ENCODE results near the gene MUTYH.
A peak's percentile ranks its signal among the peaks of the same experiment; 100 is the strongest.

Gene MUTYH

DNA sequence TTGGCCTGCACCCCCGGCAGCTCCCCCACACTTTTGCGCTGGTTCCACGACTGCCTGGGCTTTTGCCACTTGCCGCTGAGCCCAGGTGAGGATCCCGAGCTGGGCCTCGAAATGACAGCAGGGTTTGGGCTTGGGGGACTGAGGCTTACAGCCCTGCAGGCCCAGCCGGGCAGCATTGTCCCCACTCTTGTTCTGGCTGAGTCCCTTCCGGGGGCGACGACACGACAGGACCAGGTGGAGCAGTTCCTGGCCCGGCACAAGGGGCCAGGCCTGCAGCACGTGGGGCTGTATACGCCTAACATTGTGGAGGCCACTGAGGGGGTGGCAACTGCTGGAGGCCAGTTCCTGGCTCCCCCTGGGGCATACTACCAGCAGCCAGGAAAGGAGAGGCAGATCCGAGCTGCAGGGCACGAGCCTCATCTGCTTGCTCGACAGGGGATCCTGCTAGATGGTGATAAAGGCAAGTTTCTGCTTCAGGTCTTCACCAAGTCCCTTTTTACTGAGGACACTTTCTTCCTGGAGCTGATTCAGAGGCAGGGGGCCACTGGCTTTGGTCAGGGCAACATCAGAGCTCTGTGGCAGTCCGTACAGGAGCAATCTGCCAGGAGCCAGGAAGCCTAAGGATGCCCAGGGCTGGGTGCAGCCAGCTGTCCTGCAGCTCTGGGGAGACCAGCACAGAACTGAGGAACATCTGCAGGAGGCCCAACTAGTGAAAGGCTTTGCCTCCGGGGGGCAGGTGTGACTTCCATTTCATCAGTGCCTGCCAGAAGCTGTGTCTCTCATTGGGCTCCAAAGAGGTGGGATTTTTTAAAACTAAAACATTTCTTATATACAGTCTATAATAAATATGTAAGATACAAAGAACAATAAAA, 12.4 kb downstream of the MUTYH start:
- ChIA-PET CTCF (interaction anchor here (0.8 to 5.4 kb wide), 10 partner anchors 11 to 313 kb away, joined by 3 to 32 read pairs (median 6); partner anchors contain the start of genes MUTYH and TOE1), POLR2A (interaction anchor here (0.6 to 2.1 kb wide), 3 partner anchors 12 to 112 kb away, joined by 3 to 11 read pairs (median 8); partner anchors contain the start of genes MUTYH and TOE1)
- TF ChIP-seq, protein P1, sequence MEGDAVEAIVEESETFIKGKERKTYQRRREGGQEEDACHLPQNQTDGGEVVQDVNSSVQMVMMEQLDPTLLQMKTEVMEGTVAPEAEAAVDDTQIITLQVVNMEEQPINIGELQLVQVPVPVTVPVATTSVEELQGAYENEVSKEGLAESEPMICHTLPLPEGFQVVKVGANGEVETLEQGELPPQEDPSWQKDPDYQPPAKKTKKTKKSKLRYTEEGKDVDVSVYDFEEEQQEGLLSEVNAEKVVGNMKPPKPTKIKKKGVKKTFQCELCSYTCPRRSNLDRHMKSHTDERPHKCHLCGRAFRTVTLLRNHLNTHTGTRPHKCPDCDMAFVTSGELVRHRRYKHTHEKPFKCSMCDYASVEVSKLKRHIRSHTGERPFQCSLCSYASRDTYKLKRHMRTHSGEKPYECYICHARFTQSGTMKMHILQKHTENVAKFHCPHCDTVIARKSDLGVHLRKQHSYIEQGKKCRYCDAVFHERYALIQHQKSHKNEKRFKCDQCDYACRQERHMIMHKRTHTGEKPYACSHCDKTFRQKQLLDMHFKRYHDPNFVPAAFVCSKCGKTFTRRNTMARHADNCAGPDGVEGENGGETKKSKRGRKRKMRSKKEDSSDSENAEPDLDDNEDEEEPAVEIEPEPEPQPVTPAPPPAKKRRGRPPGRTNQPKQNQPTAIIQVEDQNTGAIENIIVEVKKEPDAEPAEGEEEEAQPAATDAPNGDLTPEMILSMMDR (IDR thresholded peaks at IDR 0.05; ENCODE audit: control extremely low read depth, extremely low read depth, low read depth, missing control alignments) = no peak
- peak; percentile 43 for DNase-seq (ENCODE audit: extremely low spot score)

DNA sequence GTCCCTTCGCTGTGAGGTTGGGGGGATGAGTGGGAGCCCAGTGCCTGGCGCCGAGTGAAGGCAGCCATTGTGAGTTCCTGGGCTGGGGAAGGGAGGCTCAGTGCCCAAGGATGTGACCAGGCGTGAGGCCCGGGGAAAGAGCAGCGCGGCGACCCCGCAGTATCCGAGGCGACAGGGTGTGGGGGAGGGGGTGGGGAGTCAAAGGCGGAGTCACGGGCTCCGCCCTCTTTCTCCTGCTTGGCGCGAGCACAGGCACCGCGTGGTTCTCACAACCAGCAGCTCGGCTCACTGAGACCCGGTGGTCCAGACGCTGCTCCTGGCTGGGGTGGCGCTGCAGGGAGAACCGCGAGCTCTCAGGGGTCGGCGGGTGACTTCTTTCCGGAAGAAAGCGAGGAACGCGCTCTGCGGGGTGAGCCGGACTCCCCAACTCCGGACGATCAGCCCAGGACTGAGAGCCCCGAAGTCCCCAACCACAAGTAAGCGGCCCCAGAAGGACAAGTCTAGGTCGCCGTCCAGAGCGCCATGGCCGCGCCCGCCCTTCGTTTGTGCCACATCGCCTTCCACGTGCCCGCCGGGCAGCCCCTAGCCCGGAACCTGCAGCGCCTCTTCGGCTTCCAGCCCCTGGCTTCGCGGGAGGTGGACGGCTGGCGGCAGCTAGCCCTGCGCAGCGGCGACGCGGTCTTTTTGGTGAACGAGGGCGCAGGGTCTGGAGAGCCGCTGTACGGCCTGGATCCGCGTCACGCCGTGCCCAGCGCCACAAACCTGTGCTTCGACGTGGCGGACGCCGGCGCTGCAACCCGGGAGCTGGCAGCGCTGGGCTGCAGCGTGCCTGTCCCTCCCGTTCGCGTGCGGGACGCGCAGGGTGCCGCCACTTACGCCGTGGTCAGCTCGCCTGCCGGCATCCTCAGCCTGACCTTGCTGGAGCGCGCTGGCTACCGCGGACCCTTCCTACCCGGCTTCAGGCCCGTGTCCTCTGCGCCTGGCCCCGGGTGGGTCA, 13.3 kb downstream of the MUTYH start, which contains the start of gene HPDL:
TSS of gene HPDL (plus strand) at position 269 of the 997 bp plus-strand sequence. CDS start at position 523, 254 bp downstream.
- CTCF ChIA-PET = interaction anchor here (1.1 to 5.4 kb wide), 11 partner anchors 10 to 313 kb away, joined by 3 to 32 read pairs (median 4); partner anchors contain the start of genes MUTYH and TOE1
- POLR2A ChIA-PET = interaction anchor here (0.6 to 1.5 kb wide), 4 partner anchors 11 to 113 kb away, joined by 3 to 8 read pairs (median 4); partner anchors contain the start of genes MUTYH and TOE1

DNA sequence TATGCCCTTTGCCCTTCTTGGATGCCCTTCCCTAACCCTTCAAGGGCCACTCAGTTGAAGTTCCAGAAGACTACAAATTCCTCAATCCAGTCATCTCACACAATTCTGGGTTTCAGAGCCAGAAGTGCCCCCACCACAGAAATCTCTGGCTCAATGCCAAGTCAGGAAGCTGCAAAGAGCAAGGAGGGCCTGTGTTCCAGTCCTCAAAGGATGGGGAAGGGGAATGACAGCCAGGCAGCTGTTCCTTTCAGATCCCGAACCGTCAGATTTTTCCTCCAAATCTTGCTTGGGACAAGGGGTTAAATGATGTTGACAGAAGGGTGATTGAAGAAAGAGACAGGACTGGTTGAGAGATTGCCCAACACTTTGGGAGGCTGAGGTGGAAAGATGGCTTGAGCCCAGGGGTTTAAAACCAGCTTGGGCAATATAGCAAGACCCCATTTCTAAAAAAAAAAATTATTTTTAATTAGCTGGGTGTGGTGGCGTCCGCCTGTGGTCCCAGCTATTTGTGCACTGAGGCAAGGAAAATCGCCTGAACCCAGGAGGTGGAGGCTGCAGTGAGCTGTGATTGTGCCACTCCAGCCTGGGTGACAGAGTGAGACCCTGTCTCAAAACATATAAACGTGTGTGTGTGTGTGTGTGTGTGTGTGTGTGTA, 14.3 kb downstream of the MUTYH start:
- POLR2A ChIA-PET = interaction anchor here (1.1 to 1.5 kb wide), 2 partner anchors 14 to 22 kb away, joined by 5 to 8 read pairs; partner anchors contain the start of genes MUTYH and TOE1
- peak; percentile 14 for DNase-seq (ENCODE audit: extremely low spot score)

More for the DNA sequence above, 13.3 kb downstream of the MUTYH start, which contains the start of gene HPDL:
- peak; percentile 83 for DNase-seq (ENCODE audit: extremely low spot score)
- TF ChIP-seq, protein P1 (IDR thresholded peaks at IDR 0.05; ENCODE audit: control extremely low read depth, extremely low read depth, low read depth, missing control alignments) = no peak

DNA sequence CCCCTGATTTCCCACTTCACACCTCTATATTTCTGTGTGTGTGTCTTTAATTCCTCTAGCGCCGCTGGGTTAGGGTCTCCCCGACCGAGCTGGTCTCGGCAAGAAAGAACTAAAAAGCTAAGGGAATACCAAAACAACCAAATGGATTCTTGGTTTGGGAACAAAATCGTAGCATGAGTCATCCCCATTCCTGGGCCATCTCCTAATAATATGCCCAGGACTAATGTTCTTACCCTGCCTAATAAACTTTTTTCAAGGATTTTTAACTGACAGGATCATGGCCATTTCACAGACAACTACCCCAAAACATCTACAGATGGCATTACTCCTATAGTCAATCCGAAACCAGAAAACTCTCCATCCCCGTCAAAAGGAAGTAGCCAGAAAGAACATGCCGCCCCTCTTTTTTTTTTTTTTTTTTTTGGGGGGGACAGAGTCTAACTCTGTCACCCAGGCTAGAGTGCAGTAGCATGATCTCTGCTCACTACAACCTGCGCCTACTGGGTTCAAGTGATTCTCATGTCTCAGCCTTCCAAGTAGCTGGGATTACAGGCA, 17.7 kb downstream of the MUTYH start:
- DNase-seq (ENCODE audit: extremely low spot score) = peak; percentile 6
- ChIA-PET CTCF (interaction anchor here (1.0 kb wide), 1 partner anchor 19 kb away, joined by 3 read pairs; no protein-coding TSS in a partner anchor), POLR2A (interaction anchor here (0.7 kb wide), 1 partner anchor 51 kb away, joined by 7 read pairs; no protein-coding TSS in a partner anchor)
- TF ChIP-seq, protein P1 (IDR thresholded peaks at IDR 0.05; ENCODE audit: control extremely low read depth, extremely low read depth, low read depth, missing control alignments) = no peak

More for the DNA sequence above, 14.3 kb downstream of the MUTYH start:
- TF ChIP-seq, protein P1 (IDR thresholded peaks at IDR 0.05; ENCODE audit: control extremely low read depth, extremely low read depth, low read depth, missing control alignments) = no peak
- CTCF ChIA-PET = interaction anchor here (1.1 to 5.4 kb wide), 10 partner anchors 9 to 312 kb away, joined by 3 to 32 read pairs (median 5); partner anchors contain the start of genes MUTYH and TOE1

DNA sequence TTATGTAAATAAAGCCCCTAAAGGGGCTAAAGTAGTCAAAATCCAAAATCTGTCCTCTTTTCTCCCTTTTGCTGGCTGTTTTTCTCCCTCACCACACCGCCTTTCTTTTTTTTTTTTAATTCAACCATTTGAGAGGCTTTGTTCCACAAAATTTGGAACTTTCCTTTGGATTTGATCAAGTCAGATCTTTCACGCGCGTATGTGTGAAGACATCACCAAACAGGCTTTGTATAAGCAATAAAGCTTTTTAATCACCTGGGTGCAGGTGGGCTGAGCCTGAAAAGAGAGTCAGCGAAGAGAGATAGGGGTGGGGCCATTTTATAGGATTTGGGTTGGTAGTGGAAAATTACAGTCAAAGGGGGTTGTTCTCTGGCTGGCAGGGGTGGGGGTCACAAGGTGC, 18.8 kb downstream of the MUTYH start:
- TF ChIP-seq, protein P1 (IDR thresholded peaks at IDR 0.05; ENCODE audit: control extremely low read depth, extremely low read depth, low read depth, missing control alignments) = no peak
- CTCF ChIA-PET = interaction anchor here (2.2 kb wide), 1 partner anchor 18 kb away, joined by 9 read pairs; no protein-coding TSS in a partner anchor
- DNase-seq (ENCODE audit: extremely low spot score) = no peak
- POLR2A ChIA-PET = no interaction called here

Measured in GM10248 (cell line).